Naive thymus-derived CD4-positive, alpha-beta T cell (primary cell): ENCODE results near the gene TLE5. TPM values are rescaled to one million over a fixed set of nuclear protein-coding genes. Genes with fewer than 3 reads are reported as not detected.

Source experiments
- ATAC-seq: fragments of 150-1000 bp; cut with Tn5 transposase; 2 replicates; pipeline ENCODE4 v1.10.0; 2021; ENCODE audit warnings: mild to moderate bottlenecking, moderate library complexity
- CTCF ChIA-PET: fragments of 350-600 bp; sonication (Branson Sonifier 250); formaldehyde crosslinking; loops from one replicate; lab custom pipeline; 2021; ENCODE audit warnings: antibody characterized with exemption; lab: Charles Lee
- POLR2A ChIA-PET: fragments of 350-600 bp; sonication (Branson Sonifier 250); formaldehyde crosslinking; loops from one replicate; lab custom pipeline; 2021; ENCODE audit warnings: antibody characterized with exemption, inconsistent platforms; lab: Charles Lee
- DNase-seq, 9 donors: peaks; one replicate each; pipeline versions ENCODE4 v3.0.0 to v3.0.0-alpha.2; 2020 to 2022; ENCODE audit warnings: mixed read lengths in 1 of 9
- H3K27ac ChIP-seq: one replicate; pipeline ENCODE4 v1.7.0; 2013; ENCODE audit warnings: mild to moderate bottlenecking, low read depth, low read length, moderate library complexity
- H3K27me3 ChIP-seq, 2 donors: one replicate each; pipeline ENCODE4 v1.7.0; 2013; ENCODE audit warnings: low read length in 2 of 2, mild to moderate bottlenecking in 2 of 2, moderate library complexity in 2 of 2; ENCODE audit not compliant: control insufficient read depth in 2 of 2, insufficient read depth in 2 of 2
- H3K36me3 ChIP-seq, 3 experiments: 1 replicate in 2 of 3; 2 replicates in 1 of 3; pipeline ENCODE4 v1.7.0; 2013; ENCODE audit warnings: low read length in 3 of 3, mild to moderate bottlenecking in 3 of 3, moderate library complexity in 1 of 3; ENCODE audit not compliant: insufficient read depth in 3 of 3, control insufficient read depth in 2 of 3
- H3K4me1 ChIP-seq, 2 donors: one replicate each; pipeline ENCODE4 v1.7.0; 2013; ENCODE audit warnings: low read length in 2 of 2, mild to moderate bottlenecking in 2 of 2, moderate library complexity in 1 of 2; ENCODE audit not compliant: control insufficient read depth in 2 of 2, insufficient read depth in 2 of 2
- H3K4me3 ChIP-seq: 2 replicates; pipeline ENCODE4 v1.7.0; 2013; ENCODE audit warnings: mild to moderate bottlenecking, low read length
- H3K9me3 ChIP-seq, 3 experiments: 1 replicate in 2 of 3; 2 replicates in 1 of 3; pipeline ENCODE4 v1.7.0; 2013; ENCODE audit warnings: low read length in 3 of 3; ENCODE audit not compliant: control insufficient read depth in 2 of 3
- H3K27ac Mint-ChIP-seq, 9 donors: one replicate each; pipeline ENCODE4 v1.8.0; 2020 to 2022; ENCODE audit warnings: mixed read lengths in 9 of 9, mild to moderate bottlenecking in 8 of 9, moderate library complexity in 5 of 9, inconsistent platforms in 2 of 9
- H3K27me3 Mint-ChIP-seq, 5 donors: one replicate each; pipeline ENCODE4 v1.8.0; 2021 to 2022; ENCODE audit warnings: mixed read lengths in 5 of 5, mild to moderate bottlenecking in 1 of 5
- H3K36me3 Mint-ChIP-seq, 5 donors: one replicate each; pipeline ENCODE4 v1.8.0; 2020 to 2022; ENCODE audit warnings: mixed read lengths in 5 of 5, mild to moderate bottlenecking in 3 of 5, inconsistent platforms in 1 of 5
- H3K4me1 Mint-ChIP-seq, 7 donors: one replicate each; pipeline ENCODE4 v1.8.0; 2020 to 2022; ENCODE audit warnings: mixed read lengths in 7 of 7, mild to moderate bottlenecking in 3 of 7, inconsistent platforms in 1 of 7
- H3K4me3 Mint-ChIP-seq, 10 donors: one replicate each; pipeline ENCODE4 v1.8.0; 2020 to 2022; ENCODE audit warnings: mild to moderate bottlenecking in 10 of 10, mixed read lengths in 10 of 10, moderate library complexity in 6 of 10, inconsistent platforms in 2 of 10
- H3K9me3 Mint-ChIP-seq, 11 donors: one replicate each; pipeline ENCODE4 v1.8.0; 2020 to 2022; ENCODE audit warnings: mixed read lengths in 11 of 11, mild to moderate bottlenecking in 4 of 11, inconsistent platforms in 1 of 11, moderate library complexity in 1 of 11
- intact Hi-C, 2 donors: fragments of 100-400 bp; cut with micrococcal nuclease; formaldehyde crosslinking; loops; one replicate each; pipeline ENCODE4 v1.15.1; 2023
- polyA plus RNA-seq, 2 donors: library from polyadenylated mRNA; unstranded; fragments of 300-500 nt; fragmentation: Illumina TruSeq; gene quantifications; one replicate each; pipeline ENCODE4 v1.2.3, GENCODE V29; 2021
- total RNA-seq, 6 experiments: library from RNA in 5 of 6; stranded (reverse) in 5 of 6; gene quantifications; 1 replicate in 5 of 6; 2 replicates in 1 of 6; pipeline ENCODE4 v1.2.3 and lab custom pipeline; 2021 to 2026

TLE5 gene
- total and polyA plus RNA-seq, 7 experiments from 2014 or later: 643 to 1,102 (median 755) TPM

- Mint-ChIP-seq H3K27me3 (peaks cover 0 to 60% (median 0%) of the 10 kb centered on the region in 5 donors), H3K36me3 (peaks cover 0 to 4% (median 0%) of the 10 kb centered on the region in 5 donors), H3K4me1 (peaks cover 13 to 62% (median 48%) of the 10 kb centered on the region in 7 donors), H3K27ac (no peak overlapping the region), H3K4me3 (peak overlapping the region in 3 of 10 donors; percentile 71 to 93 (median 78)), H3K9me3 (peaks cover 0 to 1% (median 0%) of the 10 kb centered on the region in 11 donors)
- CTCF ChIA-PET: interaction anchor here (1.3 kb wide), 1 partner anchor 9 kb away, joined by 5 read pairs; no protein-coding TSS in a partner anchor
- POLR2A ChIA-PET: interaction anchor here (1.5 to 3.3 kb wide), 4 partner anchors 11 to 50 kb away, joined by 4 to 11 read pairs (median 9); partner anchors contain the start of genes TLE5 and TLE6
- intact Hi-C loops: no loop called here
- DNase-seq: no peak
- Histone ChIP-seq H3K27me3 (no peaks in the 10 kb centered on the region), H3K4me1 (peaks cover 12 to 25% of the 10 kb centered on the region in 2 donors), H3K36me3 (no peaks in the 10 kb centered on the region), H3K27ac (no peak overlapping the region), H3K9me3 (no peaks in the 10 kb centered on the region), H3K4me3 (no peak overlapping the region)
- no peak for ATAC-seq
Observed at GRCh38 chr19:3026768-3027167, 35.5 kb downstream of the TLE5 start.

GRCh38 chr19:3025549-3025886 is 36.8 kb downstream of the TLE5 start:
- H3K4me1 Mint-ChIP-seq: peaks cover 13 to 53% (median 40%) of the 10 kb centered on the region in 7 donors
- H3K9me3 Mint-ChIP-seq: peaks cover 0 to 1% (median 0%) of the 10 kb centered on the region in 11 donors
- Histone ChIP-seq H3K36me3 (no peaks in the 10 kb centered on the region), H3K27ac (no peak overlapping the region), H3K27me3 (no peaks in the 10 kb centered on the region), H3K4me3 (no peak overlapping the region), H3K4me1 (peaks cover 12 to 25% of the 10 kb centered on the region in 2 donors), H3K9me3 (no peaks in the 10 kb centered on the region)
- CTCF ChIA-PET: interaction anchor here (1.4 to 2.1 kb wide), 2 partner anchors 10 to 78 kb away, joined by 5 to 9 read pairs; no protein-coding TSS in a partner anchor
- peaks cover 0 to 48% (median 0%) of the 10 kb centered on the region in 5 donors for H3K27me3 Mint-ChIP-seq
- POLR2A ChIA-PET: interaction anchor here (0.6 to 3.3 kb wide), 5 partner anchors 10 to 43 kb away, joined by 4 to 10 read pairs (median 6); no protein-coding TSS in a partner anchor
- peaks cover 0 to 5% (median 1%) of the 10 kb centered on the region in 5 donors for H3K36me3 Mint-ChIP-seq
- peak overlapping the region in 6 of 10 donors; percentile 69 to 81 (median 74) for H3K4me3 Mint-ChIP-seq
- H3K27ac Mint-ChIP-seq: peak overlapping the region in 3 of 9 donors; percentile 21 to 59 (median 46)
- ATAC-seq (no peak), DNase-seq (no peak)
- intact Hi-C loops: no loop called here

DNA sequence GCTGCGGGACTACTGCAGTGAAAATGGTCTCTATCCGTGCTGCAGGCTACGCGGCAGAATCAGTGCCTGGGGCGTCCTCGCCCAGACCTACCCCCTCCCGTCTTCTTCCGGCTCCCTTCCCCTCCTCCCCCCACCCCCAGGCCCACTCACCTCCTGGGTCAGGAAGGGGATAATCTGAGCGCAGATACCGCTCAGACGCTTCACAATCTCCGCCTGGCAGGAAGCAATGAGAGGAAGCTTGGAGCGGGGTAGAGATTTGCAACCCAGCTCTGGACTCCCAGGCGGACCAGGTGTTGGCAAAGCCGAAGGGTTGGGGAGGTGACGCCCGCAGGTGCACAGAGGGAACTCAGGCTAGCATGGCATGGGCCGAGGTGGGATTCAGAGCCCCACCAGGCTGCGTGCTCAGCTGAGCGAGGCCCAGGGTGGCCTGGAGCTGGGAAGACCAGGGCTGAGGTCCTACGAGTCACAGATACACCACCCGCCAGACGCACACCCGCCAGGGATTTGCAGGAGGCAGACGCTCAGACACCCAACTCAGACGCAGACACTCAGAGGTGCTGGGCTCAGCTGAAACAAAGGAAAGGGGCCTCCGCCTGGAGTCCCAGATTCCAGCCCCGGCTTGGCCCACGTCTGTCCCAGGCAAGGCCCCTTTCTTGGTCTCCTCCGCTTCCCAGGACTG is 37.3 kb downstream of the TLE5 start:
- Histone ChIP-seq H3K27me3 (no peaks in the 10 kb centered on the region), H3K4me1 (peaks cover 12 to 25% of the 10 kb centered on the region in 2 donors), H3K36me3 (no peaks in the 10 kb centered on the region), H3K9me3 (no peaks in the 10 kb centered on the region), H3K4me3 (peak overlapping the region; percentile 21), H3K27ac (no peak overlapping the region)
- DNase-seq: peak in 1 of 9 donors; percentile 34
- peaks cover 0 to 8% (median 4%) of the 10 kb centered on the region in 5 donors for H3K36me3 Mint-ChIP-seq
- H3K9me3 Mint-ChIP-seq: peaks cover 0 to 1% (median 0%) of the 10 kb centered on the region in 11 donors
- intact Hi-C loops: no loop called here
- peaks cover 13 to 48% (median 35%) of the 10 kb centered on the region in 7 donors for H3K4me1 Mint-ChIP-seq
- H3K4me3 Mint-ChIP-seq: peak overlapping the region in 9 of 10 donors; percentile 60 to 81 (median 70)
- CTCF ChIA-PET: interaction anchor here (1.4 to 2.1 kb wide), 4 partner anchors 11 to 84 kb away, joined by 4 to 9 read pairs (median 6); no protein-coding TSS in a partner anchor
- H3K27me3 Mint-ChIP-seq: peaks cover 0 to 43% (median 0%) of the 10 kb centered on the region in 5 donors
- peak overlapping the region in 6 of 9 donors; percentile 13 to 82 (median 41) for H3K27ac Mint-ChIP-seq
- POLR2A ChIA-PET: interaction anchor here (0.8 to 1.5 kb wide), 6 partner anchors 8 to 48 kb away, joined by 3 to 6 read pairs (median 4); no protein-coding TSS in a partner anchor
- ATAC-seq: no peak

DNA sequence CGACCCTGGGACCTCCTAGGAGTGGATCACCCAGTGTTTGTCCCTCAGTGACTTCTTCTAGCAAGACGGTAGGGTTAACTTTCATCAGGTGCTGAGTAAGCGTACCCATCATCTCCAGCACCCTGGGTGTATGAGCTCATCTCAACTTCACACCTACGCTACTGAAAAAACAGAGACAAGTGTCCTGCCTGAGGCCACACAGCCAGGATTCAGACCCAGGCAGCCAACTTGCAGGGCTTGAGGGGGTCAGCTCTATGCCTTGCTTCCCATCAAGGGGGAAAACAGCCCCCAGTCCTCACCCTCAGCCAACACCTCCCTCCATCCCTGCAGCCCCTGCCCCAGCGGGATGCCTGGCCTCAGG is 37.8 kb downstream of the TLE5 start:
- POLR2A ChIA-PET: interaction anchor here (0.7 to 1.5 kb wide), 6 partner anchors 8 to 1312 kb away, joined by 3 to 5 read pairs (median 3); no protein-coding TSS in a partner anchor
- no peaks in the 10 kb centered on the region for H3K9me3 ChIP-seq
- H3K4me3 Mint-ChIP-seq: peak overlapping the region in 9 of 10 donors; percentile 60 to 81 (median 70)
- H3K9me3 Mint-ChIP-seq: peaks cover 0 to 1% (median 0%) of the 10 kb centered on the region in 11 donors
- intact Hi-C loops: no loop called here
- peaks cover 0 to 8% (median 4%) of the 10 kb centered on the region in 5 donors for H3K36me3 Mint-ChIP-seq
- peaks cover 0 to 3% (median 0%) of the 10 kb centered on the region in 3 experiments for H3K36me3 ChIP-seq
- no peak for DNase-seq
- no peak for ATAC-seq
- H3K4me1 ChIP-seq: peaks cover 12 to 22% of the 10 kb centered on the region in 2 donors
- H3K4me1 Mint-ChIP-seq: peaks cover 13 to 43% (median 33%) of the 10 kb centered on the region in 7 donors
- peak overlapping the region in 5 of 9 donors; percentile 13 to 82 (median 43) for H3K27ac Mint-ChIP-seq
- H3K27me3 ChIP-seq: no peaks in the 10 kb centered on the region
- H3K27ac ChIP-seq: no peak overlapping the region
- H3K4me3 ChIP-seq: peak overlapping the region; percentile 21
- CTCF ChIA-PET: interaction anchor here (1.4 to 2.1 kb wide), 4 partner anchors 11 to 84 kb away, joined by 4 to 9 read pairs (median 6); no protein-coding TSS in a partner anchor
- H3K27me3 Mint-ChIP-seq: peaks cover 0 to 38% (median 0%) of the 10 kb centered on the region in 5 donors

DNA sequence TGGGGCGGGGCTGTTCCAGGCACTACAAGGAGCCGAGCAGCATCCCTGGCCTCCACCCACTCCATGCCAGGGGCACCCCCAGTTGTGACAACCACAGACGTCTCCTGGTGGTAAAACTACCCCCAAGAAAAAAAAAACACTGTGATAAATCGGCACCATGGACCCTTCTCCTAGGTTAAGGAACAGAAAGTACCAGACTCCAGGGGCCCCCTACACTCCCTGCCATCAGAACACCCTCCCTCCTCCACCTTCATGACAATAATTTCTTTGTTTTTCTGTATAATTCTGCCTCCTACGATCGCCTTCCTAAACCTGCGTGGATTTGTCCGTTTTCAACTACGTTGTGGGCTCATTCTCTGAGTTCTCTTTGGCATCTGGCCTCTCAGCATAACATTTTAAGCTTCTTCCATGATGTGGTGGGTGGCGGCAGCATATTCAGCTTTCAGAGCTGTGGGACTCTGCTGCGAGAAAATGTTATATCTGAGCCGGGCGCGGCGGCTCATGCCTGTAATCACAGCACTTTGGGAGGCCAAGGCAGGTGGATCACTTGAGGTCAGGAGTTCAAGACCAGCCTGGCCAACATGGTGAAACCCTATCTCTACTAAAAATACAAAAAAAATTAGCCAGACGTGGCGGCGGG is 41.9 kb downstream of the TLE5 start:
- peaks cover 6 to 26% (median 18%) of the 10 kb centered on the region in 7 donors for H3K4me1 Mint-ChIP-seq
- peaks cover 0 to 11% (median 0%) of the 10 kb centered on the region in 5 donors for H3K27me3 Mint-ChIP-seq
- H3K4me3 Mint-ChIP-seq: no peak overlapping the region
- no peak for DNase-seq
- ATAC-seq: no peak
- no peak overlapping the region for H3K27ac Mint-ChIP-seq
- Histone ChIP-seq H3K36me3 (peaks cover 0 to 17% (median 0%) of the 10 kb centered on the region in 3 experiments), H3K4me1 (peaks cover 4 to 6% of the 10 kb centered on the region in 2 donors), H3K4me3 (no peak overlapping the region), H3K27me3 (no peaks in the 10 kb centered on the region), H3K27ac (no peak overlapping the region), H3K9me3 (no peaks in the 10 kb centered on the region)
- intact Hi-C loops: no loop called here
- H3K36me3 Mint-ChIP-seq: peaks cover 0 to 10% (median 4%) of the 10 kb centered on the region in 5 donors
- no peaks in the 10 kb centered on the region for H3K9me3 Mint-ChIP-seq
- ChIA-PET CTCF (no interaction called here), POLR2A (no interaction called here)

- Histone ChIP-seq H3K36me3 (peaks cover 0 to 27% (median 0%) of the 10 kb centered on the region in 3 experiments), H3K4me1 (peaks cover 0 to under 1% of the 10 kb centered on the region in 2 donors), H3K27me3 (no peaks in the 10 kb centered on the region), H3K4me3 (no peak overlapping the region), H3K9me3 (no peaks in the 10 kb centered on the region), H3K27ac (no peak overlapping the region)
- Mint-ChIP-seq H3K36me3 (peaks cover 0 to 18% (median 4%) of the 10 kb centered on the region in 5 donors), H3K27me3 (peaks cover 0 to 2% (median 0%) of the 10 kb centered on the region in 5 donors), H3K4me1 (peaks cover under 1 to 15% (median 9%) of the 10 kb centered on the region in 7 donors), H3K9me3 (no peaks in the 10 kb centered on the region), H3K27ac (peak overlapping the region in 1 of 9 donors; percentile 27), H3K4me3 (no peak overlapping the region)
- CTCF ChIA-PET: no interaction called here
- POLR2A ChIA-PET: no interaction called here
- DNase-seq: no peak
- no peak for ATAC-seq
- intact Hi-C loops: no loop called here
Observed at GRCh38 chr19:3019211-3019854, 43.0 kb downstream of the TLE5 start.
